Activated T-cell treated with anti-CD3 and anti-CD28 coated beads for 4 hours (primary cell): ENCODE measurements around the gene AIP.
"Not testable (repeated sequence)": the region's sequence is repeated elsewhere in the genome, so short reads cannot be mapped to it uniquely, and the experiment has no call there.

Experiments used
- DNase-seq: peaks from one replicate; pipeline ENCODE4 v3.0.0-alpha.2; 2020

Gene AIP

GRCh38 chr11:67449116-67449844 lies 33.5 kb upstream of the AIP start:
- no peak for DNase-seq

- DNase-seq, result no peak
Observed at GRCh38 chr11:67450796-67451657, 31.8 kb upstream of the AIP start.

DNA sequence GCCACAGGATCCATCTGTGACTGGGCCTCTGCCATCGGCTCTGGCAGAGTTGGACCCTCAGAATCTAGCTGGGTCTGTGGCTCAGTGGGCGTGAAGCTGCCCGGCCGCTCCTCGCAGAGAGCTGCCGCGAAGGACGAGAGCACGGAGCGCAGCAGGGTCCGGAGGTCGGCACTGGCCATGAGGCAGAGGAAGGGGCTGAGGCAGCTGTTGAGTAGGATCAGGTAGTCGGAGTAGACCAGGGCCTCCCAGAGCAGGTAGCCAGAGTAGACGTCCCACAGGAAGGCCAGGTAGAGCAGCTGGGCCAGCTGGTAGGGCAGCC lies 31.2 kb upstream of the AIP start:
- no peak for DNase-seq

DNA sequence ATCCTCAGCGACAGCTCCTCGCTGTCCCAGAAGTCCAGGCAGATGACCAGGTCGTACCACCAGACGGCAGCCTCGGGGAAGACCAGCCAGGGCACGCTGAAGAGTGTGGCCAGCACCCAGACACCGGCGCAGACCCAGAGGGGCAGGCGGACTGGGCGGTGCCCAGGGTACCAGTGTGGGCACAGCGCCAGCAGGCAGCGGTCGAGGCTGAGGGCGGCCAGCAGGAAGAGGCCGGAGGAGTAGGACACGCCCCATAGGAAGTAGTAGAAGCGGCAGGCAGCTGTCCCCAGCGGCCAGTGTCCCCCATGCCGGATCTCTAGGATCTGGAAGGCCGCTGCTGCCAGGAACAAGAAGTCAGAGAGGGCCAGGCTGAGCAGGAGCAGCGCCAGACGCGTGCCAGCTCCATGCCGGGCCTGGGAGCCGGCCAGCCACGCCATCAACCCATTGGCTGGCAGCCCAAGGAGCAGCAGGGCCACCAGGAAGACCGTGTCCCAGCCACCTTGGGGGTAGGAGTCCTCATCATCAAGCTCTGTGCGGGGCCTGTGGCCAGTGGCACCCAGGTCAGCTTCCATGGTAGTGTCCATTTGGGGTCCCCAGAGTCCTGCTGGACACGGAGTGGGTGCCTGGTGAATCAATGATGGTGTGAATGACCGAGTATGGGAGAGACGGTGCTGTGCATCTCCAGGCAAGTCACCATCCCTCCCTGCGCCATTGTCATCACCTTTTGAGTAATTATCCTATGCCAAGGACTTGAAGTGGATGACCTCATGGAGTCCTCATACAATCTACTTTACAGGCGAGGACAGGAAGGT lies 30.5 kb upstream of the AIP start, which contains the start of gene GPR152:
TSS of gene GPR152 (minus strand) at position 589 of the 812 bp plus-strand sequence. CDS start at position 584, 5 bp downstream.
- DNase-seq, result no peak

GRCh38 chr11:67453816-67454732 lies 28.8 kb upstream of the AIP start:
- no peak for DNase-seq

- no peak for DNase-seq
Observed at GRCh38 chr11:67455054-67455453, 27.8 kb upstream of the AIP start, which contains the start of gene CABP4. Gene CABP4, plus strand, starts transcription at chr11:67455354. Its CDS starts 70 bp downstream, at chr11:67455424.

DNA sequence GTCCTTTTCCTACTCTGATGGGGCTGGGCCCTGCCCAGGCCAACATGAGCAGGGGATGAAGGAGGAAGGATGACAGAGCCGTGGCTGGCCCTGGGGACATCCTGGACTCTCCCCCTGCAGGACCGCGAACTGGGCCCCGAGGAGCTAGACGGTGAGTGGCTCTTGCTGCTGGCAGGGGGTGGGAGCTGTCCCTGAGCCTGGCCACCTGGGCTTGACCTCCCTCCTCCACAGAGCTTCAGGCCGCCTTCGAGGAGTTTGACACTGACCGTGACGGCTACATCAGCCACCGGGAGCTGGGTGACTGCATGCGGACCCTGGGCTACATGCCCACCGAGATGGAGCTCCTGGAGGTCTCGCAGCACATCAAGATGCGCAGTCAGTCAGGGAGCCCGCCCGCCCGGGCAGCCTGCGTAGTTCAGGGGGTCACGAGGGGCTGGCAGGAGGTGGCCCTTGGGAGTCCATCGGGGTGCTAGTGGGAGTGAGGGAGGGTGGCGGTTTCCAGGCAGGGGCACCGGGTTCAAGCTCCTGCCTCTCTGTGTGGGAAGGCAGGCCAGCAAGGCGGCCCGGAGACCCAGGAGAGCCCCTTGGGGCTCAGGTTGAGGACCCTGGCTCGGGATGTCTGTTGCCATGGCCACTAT lies 26.6 kb upstream of the AIP start:
- no peak for DNase-seq

DNA sequence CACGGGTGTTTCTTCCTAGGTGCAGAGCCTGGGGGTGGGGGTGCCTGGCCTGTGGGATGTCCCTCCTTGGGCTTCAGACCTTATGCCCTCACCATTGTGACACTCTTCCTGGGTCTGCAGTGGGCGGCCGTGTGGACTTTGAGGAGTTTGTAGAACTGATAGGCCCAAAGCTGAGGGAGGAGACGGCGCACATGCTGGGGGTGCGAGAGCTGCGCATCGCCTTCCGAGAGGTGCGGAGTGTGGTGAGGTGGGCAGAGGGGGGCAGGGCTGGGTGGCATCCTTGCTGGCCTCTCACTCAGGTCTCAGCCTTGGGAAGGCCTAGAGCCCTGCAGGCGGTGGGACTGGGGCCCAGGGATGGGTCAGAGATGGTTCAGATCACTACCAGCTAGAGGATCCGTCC lies 25.4 kb upstream of the AIP start:
- DNase-seq, result no peak

DNA sequence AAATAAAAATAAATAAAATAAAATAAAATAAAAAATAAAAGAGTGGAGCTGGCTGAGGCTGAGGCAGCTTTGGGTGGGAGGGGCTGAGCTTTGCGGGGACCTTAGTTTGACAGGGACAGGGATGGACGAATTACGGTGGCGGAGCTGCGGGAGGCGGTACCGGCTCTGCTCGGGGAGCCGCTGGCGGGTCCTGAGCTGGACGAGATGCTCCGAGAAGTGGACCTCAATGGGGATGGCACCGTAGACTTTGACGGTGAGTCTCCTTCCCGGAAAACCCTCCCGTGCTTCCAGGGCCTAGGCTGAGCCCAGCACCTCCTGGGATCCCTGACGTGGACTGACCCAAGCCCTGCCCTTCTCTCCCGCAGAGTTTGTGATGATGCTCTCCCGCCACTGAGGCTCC lies 24.6 kb upstream of the AIP start:
- no peak for DNase-seq

- DNase-seq, result no peak
Observed at GRCh38 chr11:67463186-67463585, 19.6 kb upstream of the AIP start.

DNA sequence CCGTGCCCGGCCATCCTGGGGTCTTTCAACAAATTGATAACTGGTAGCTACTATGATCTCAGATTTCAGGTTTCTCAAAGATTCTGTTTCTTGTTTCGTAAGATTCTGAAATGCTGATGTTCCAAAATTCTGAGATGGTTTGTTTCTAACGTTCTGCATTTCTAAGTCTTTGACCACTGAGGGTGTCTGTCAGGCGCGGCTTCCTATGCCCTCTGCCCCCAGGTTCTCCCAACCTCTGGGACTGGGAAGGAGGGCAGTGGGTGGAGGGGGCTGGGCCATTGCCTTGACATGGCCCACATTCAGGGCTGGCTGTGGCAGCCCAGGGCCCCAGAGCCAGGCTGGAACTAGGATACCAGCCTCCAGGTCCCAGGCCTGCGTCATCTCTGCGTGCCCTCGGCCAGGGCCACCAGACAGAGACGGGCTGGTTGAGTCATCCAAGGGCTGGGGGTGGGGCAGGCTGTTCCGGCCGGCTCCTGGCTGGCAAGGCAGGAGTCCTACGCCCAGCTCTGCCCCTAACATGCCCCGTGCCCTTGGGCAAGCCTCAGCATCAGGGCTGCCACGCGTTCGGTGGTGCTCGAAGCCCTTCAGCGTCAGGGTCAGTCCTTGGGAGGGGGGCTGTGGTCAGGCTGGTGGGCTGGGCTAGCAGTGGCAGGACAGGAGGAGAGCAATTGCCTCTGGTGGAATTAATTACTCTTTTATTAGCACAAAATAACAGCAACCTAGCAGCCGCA lies 19.0 kb upstream of the AIP start:
- no peak for DNase-seq

DNA sequence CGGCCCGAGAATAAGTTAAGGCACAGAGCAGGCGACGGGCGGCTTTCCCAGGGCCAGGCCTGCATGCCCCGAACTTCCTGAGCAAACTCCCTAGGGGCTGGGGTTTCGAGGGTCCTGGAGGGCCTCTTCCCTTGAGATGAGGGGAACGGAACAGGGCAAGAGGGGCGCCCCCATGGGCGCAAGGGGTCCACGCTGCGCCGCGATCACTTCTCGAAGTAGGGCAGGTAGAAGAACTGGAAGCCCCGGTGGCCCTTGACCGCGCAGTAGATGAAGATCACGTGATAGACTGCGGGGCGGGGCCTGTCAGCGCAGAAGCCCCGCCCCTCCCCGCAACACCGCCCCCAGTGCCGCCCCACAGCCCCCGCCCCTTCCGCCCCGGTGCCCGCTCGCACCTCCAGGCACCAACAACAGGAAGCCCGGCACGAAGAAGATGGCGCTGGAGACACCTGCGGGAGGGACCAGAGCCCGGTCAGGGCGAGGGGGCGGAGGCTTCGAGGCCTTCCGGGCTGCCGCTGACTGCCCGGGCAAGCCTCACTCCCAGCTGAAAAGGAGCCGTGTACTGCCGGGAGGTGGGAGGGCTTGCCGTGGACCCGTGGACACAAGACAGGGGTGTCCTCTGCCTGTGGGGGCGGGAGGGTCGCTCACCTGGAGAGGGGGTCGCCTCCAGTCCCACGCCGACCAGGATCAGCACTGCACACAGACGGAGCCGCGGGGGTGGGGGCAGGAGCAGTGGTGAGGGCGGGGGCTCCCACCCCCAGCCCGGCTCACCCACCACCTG lies 18.2 kb upstream of the AIP start:
- DNase-seq, result peak; percentile 82

DNA sequence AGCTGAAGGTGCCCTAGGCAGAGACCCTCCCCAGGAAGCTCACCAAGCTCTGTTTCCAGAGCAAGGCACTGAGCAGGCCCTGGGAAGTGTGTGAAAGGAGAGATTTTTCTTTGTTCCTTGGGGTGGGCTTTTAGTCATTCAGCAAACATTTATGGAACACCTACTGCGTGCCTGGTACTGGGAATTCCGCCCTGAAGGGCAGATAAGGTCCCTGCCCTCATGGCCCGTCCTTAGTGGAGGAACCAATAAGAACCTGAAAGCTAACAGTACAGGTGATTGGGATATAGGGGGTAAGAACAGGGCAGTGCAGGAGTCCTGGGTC lies 17.7 kb upstream of the AIP start:
- no peak for DNase-seq

- not testable (repeated sequence) for DNase-seq
Observed at GRCh38 chr11:67465530-67465929, 17.3 kb upstream of the AIP start.

GRCh38 chr11:67466367-67466766 lies 16.5 kb upstream of the AIP start:
- DNase-seq, result no peak

DNA sequence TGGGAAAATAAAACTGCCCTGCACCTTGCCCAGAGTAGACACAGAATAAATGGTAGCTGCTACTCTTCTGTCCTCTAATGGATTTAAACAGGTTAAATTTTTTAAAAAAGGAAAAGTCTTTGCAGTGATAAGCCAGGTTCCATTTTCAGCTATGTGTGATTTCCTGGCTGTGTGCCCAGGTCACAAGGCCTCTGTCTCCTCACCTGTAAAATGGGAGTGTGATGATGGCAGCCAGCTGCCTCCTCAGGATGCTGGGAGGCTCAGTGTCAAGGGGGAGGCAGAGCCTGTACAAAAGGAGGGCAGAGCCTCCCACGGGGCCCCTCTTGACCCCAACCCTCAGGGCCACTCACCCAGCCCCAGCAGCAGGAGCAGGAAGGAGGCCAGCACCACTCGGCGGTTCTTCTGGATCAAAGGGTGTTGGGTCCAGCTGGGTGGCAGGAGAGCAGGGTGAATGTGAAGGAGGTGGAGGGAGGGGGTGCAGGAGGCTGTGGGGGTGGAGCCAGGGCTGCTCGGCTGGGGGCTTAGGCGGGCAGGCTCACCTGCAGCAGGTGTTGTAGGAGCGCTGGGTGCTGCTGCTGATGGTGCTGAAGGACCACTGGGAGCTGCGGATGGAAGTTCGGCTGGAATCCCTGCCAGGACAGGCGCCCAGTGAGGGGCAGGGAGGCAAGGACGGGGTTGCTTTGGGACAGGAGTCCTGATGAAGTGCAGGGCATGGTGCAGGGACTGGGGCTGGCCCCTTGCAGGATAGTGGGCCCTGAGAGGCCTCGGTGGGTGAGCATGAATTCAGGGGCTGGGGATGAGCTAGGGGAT lies 15.7 kb upstream of the AIP start:
- DNase-seq, result no peak

DNA sequence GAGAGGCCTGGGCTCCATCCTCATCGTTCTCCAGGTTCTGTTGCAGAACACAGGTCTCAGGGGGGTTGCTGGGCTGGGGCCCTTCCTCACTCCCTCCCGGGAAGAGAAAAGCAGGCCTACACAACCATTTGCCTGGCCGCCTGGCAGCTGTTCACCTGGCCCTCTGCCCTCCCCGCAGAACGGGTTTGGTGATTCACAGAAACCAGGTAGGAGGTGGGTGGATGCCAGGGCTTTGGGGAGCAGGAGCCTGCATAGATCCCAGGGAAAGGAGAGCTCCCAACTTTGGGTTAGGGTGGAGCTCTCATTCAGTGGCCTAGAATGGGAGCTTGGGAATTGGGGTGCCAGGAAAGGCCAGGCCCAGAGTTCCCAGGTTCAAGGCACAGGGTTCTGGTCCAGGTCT lies 14.8 kb upstream of the AIP start:
- no peak for DNase-seq

DNA sequence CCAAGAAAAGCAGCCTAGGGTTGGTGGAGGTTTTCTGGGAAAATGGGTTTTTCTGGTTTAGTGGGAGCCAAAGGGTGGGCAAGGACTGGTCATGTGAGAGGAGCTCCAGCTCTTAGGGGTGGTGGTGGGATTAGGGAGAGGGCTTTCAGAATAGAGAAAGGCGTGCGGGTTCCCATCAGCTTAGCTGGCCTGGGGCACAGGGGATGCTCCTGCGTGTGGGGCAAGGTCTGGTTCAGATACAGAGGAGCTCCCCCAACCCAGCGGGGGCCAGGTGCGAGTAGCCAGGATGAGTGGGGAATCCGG lies 14.4 kb upstream of the AIP start:
- no peak for DNase-seq

GRCh38 chr11:67468759-67469507 lies 13.9 kb upstream of the AIP start, which contains the start of gene TMEM134:
Gene TMEM134, minus strand, starts transcription at chr11:67469251. Its CDS starts 59 bp downstream, at chr11:67469192.
- DNase-seq, result peak; percentile 88
